PC-9 (cell line): ENCODE measurements around the gene KAT8.
"Not testable (repeated sequence)": the region's sequence is repeated elsewhere in the genome, so short reads cannot be mapped to it uniquely, and the experiment has no call there.

ENCODE experiments used
- CTCF ChIP-seq: fragments of 200-600 bp; sonication (generic); conservative IDR thresholded peaks from 2 replicates; pipeline ENCODE4 v1.6.1; 2017; ENCODE audit warnings: mixed run types, antibody characterized with exemption, mild to moderate bottlenecking, moderate library complexity
- EZH2 ChIP-seq: fragments of 200-600 bp; sonication (generic); IDR thresholded peaks from 2 replicates; pipeline ENCODE4 v1.8.0; 2017; ENCODE audit warnings: antibody characterized with exemption, low read depth

- not testable (repeated sequence) for TF ChIP-seq CTCF, EZH2
Observed at GRCh38 chr16:31100876-31101641, 16.4 kb upstream of the KAT8 start.
